HG03108 (cell line): ENCODE data around the gene KCNH1.

Experiments
- ATAC-seq: cut with Tn5 transposase; IDR thresholded peaks from one replicate; pipeline ENCODE4 v1.9.1; 2021; ENCODE audit warnings: moderate library complexity; ENCODE audit not compliant: unreplicated experiment

KCNH1 gene

DNA sequence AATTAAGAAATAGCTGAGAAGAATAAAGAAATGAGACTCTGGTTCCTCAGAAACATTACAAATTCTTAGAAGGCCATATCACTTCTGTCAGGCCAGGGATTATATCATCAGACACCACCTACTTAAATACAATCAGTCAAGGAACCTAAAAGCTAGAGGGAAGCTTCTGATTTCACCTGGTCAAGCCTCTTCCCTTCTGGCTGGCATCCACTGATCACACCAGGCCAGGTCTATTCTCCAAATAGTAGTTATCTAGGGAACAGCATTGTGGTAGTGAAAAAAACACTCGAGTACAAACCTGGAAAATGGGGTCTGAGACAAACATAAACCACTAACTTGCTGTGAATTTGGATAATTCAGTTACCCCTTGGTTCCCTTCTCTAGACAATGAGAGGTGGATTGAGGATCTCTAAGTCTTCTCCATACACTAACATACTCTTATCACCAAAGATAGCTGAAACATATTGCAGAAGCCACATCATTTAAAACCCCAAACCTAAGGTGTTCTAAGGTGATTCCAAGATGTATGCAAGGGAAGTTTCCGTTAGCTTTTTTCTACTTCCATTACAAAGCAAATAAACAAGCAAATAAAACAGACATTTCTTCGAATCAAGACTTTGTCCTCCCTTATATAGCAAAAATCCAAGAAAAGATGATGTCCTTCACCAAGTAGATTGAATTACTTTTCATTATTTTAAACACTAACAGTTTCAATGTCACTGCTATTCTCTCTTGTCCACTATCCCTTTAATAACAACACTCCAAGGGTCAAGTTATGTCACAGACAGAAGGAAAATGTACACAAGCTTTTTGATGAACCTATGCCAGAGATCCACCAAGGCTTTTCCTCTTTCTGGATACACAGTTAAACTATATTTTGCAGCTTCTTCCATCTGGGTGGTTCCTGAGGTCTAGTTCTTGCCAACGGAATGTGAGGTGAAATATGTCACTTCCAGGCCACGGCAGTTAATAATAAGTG, 212.9 kb downstream of the KCNH1 start:
- ATAC-seq: no peak

- ATAC-seq: no peak
These were observed 213.7 kb downstream of the KCNH1 start for GRCh38 chr1:210920258-210920657.

DNA sequence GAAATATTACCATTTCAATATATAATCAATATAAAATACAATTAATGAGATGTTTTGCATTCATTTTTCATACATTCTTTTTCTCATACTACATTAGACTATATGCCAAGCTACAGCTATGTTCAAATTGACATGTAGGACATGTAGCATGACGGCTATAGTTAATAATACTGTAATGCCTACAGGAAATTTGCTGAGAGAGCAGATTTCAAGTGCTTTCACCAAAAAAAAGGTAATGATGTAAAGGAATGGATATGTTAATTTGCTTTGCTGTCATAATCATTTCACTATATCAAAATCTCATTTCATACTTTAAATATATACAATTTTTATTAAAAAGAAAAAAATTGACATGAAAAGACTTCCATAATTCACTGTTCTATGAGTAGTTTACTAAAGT, 215.1 kb downstream of the KCNH1 start:
- ATAC-seq: no peak

DNA sequence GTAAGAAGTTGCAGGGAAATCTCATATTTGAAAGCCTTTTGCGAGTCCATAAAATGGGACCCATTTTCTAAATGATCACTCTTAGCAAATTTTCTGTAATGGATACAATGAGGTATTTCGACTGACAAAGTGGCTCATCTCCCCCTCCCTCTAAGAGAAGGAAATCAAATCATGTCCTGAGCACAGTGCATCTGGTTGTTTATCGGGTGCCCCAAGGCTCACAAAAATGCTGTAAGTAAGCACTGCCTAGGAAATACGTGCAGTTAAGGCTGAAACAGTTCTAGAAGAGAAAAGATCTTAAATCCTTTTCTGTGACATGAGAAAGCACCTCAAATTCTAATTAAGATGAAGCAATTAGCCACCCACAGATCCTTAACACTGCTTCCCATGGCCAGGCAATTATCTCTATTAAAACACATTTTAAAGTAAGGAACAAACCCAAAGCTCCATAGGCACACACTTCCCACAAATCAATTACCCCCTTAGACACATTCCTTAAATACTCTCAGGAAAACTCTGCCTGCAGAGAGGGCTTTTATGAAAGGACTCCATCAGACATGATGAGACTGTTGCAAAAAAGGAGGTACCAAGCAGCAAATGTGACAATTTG, 216.3 kb downstream of the KCNH1 start:
- ATAC-seq: no peak

DNA sequence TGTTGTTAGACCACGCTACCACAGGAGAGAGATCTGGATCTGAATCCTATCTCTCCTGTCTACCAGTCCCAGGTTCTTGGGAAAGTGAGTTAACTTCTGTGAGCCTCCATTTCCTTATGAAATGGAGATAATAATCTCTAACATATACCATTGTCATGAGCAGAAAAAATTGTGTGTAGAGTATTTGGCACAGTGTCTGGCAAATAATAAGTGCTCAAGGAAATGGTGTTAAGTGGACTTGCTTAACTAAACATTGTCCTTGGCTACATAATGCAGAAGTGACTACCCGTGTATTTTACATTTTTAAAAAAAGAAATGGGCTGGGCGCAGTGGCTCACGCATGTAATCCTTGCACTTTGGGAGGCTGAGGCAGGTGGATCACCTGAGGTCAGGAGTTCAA, 217.4 kb downstream of the KCNH1 start:
- no peak for ATAC-seq

GRCh38 chr1:210915890-210916507, 217.9 kb downstream of the KCNH1 start:
- ATAC-seq: no peak

- no peak for ATAC-seq
These were observed 221.2 kb downstream of the KCNH1 start for GRCh38 chr1:210912752-210913151.

DNA sequence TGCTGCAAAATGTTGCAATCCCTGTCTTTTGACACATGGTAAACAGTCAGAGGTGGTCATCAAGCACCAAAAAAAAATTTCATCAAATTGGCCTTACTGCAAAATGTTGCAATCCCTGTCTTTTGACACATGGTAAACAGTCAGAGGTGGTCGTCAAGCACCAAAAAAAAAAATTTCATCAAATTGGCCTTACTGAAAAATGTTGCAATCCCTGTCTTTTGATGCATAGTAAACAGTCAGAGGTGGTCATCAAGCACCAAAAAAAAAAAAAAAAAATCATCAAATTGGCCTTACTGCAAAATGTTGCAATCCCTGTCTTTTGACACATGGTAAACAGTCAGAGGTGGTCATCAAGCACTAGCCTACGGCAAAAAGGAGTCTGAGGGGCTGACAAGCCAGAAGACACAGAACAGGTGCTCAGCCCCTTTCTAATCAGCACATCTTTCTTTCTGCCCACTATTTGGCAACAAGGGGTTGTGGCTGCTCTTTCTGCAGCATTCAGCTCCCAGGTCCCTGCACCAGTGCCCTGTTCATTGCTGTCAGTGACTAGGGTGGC, 223.8 kb downstream of the KCNH1 start:
- no peak for ATAC-seq

- no peak for ATAC-seq
These were observed 225.2 kb downstream of the KCNH1 start for GRCh38 chr1:210908791-210909190.

DNA sequence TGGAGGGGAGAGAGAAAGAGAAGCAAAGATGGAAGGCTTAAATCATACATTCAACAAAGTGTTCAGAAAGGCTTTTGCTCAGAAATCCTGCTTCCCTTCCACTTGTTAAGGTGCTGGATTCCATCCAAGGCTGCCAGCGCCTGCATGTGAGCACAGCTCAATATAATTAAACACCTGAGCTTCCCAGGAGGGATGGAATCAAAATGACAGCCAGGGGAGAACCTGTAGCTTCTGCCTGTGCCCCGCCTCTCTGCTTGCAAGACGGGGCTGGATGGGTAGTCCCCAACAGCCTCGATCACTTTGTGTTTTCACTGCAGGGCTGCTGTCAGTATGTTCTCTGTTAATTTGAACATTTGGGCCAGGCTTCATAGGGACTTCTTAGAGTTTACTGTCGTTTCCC, 225.7 kb downstream of the KCNH1 start:
- ATAC-seq: no peak

DNA sequence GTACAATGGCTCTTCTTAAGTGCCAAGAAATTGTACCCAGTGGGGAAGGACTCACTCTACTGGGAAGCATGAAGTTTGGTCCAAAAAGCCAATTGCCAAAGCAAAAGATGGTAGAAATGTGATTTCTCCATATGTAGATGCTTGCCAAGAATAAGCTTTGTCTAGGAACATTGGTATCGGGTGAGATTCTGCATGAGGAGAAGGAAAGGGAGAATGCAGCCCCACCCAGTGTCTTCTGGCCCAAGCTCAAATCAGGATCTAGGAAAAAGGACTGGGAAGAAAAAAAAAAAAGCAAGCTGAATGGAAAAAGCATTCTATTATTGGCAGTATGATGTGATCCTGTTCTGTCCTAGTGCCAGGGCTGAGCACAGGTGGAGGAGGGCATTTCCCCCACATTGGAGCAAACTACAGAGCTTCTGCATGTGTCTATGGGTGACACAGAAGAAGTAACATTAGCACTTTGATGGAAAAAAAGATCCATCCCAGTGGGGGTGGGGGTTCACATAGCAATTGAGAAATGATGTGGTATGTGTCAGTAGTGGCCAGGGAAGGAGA, 226.6 kb downstream of the KCNH1 start:
- no peak for ATAC-seq

DNA sequence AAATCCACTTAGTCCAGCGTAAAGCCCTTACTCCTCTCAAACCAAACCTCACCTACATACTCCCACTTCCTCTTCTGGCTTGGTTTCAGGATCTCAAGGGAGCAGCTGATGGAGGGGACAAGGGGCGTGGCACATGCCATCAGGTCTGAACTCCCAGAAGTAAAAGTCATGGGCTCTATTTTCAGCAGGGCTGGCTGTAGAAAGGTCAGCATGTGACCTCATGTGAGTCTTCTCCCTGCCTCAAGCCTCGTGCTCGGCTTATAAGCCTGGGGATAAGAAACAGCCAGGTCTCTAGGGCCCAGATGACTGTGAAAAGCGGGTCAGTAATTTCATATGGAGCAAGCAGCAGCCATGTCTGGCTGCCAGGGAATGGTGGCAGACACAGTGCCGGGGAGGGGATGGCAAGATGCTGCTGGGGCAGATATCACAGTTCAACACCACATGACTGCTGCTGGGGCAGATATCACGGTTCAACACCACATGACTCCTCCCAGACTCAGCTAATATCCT, 227.9 kb downstream of the KCNH1 start:
- ATAC-seq: no peak

DNA sequence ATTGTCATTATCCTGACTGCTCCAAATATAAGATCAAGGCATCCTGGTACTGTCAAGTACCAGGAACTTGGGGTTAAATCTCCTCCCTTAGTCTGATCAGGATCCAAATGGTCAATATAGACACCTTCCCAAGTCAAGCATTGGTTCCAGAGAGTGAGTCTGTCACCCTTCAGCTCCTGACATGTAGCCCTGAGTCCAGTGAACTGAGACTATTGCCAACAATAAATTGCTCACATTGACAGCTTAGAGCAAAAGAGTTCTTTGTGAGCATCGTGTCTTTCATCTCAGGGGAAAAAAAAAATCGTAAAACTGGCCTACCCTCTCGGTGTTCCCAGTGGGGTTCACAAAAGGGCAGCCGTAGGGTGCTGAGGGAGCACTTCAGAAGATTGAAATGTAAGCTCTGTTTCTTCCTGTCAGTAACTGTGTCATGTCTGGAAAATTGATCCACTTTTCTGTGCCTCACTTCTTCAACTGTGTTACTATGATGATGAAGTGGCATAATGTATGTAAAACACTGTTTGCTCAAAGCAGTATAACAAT, 228.5 kb downstream of the KCNH1 start:
- ATAC-seq: no peak

DNA sequence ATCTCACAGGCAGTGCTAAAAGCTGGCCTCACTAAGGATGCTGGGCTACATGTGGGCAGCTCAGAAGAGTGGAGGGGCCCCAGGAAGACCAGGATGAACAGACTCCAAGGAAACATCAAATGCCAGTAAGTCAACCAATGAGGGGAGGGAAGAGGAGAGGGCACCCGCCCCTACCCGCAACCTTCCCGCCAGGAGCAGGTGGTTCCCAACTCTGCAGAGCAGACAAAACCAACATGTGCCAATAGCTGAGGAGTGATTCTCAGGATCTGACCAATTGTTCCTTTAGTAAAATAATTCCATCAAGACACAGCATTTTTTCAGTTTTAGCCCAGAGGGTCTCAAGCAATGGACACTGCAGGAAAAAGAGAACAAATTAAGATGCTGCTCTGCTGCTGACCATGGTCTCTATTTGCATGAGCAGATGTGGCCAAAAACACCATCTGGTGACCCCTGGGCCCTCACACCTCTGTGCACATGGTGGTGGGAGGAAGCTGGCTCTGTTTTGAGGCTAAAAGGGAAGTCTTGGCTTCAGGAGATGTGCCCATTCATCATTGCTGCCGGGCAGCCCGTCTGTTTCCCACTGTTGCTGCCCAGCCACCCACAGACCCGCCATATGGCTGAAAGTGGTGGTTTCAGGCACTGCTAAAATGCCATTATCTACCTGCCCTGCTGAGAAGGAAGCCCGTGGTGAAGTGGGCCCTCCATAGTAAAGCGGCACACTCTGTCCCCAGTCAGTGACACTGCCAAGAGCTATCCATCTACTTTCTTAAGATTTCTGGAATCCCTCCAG, 231.8 kb downstream of the KCNH1 start:
- ATAC-seq: no peak

GRCh38 chr1:210900820-210901219, 233.1 kb downstream of the KCNH1 start:
- ATAC-seq: no peak

- ATAC-seq: no peak
These were observed 233.9 kb downstream of the KCNH1 start for GRCh38 chr1:210900079-210900478.

- no peak for ATAC-seq
These were observed 234.3 kb downstream of the KCNH1 start for GRCh38 chr1:210899676-210900075.

DNA sequence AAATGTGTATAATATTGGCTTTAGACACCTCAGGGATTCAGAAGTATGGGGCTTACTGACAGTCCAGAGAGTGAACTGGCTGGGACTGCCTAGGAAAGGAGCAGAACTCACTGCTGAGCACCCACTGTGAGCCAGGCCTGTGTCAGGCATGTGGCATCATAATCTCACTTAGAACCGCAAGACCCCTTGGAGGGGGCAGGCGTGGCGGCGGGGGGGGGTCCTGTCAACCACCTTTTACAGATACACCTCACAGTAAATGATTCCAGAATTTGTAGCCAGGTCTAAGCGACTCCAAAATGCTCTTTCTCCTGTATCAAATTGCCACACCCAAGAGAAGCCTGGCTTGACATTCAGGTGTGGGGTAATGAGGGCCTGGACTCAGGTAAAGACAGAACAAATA, 235.5 kb downstream of the KCNH1 start:
- ATAC-seq: no peak

- no peak for ATAC-seq
These were observed 250.1 kb downstream of the KCNH1 start for GRCh38 chr1:210883821-210884220.
